Uterus (tissue), 2 donors: Measurements from ENCODE around the gene COL23A1.

Experiments
- CTCF ChIP-seq, 4 experiments: fragments of 200-600 bp in 2 of 4; fragments of 450-650 bp in 2 of 4; sonication (generic) in 2 of 4; IDR thresholded peaks; one replicate each; pipeline ENCODE4 v1.5.1; 2016 to 2019; ENCODE audit warnings: antibody characterized with exemption in 4 of 4, mild to moderate bottlenecking in 2 of 4, moderate library complexity in 1 of 4
- POLR2A ChIP-seq, 2 donors: fragments of 450-650 bp; IDR thresholded peaks; one replicate each; pipeline ENCODE4 v1.6.1; 2016; ENCODE audit warnings: antibody characterized with exemption in 2 of 2, mild to moderate bottlenecking in 1 of 2, moderate library complexity in 1 of 2

GRCh38 chr5:178583279-178583678 is 6.9 kb downstream of the COL23A1 start:
- TF ChIP-seq CTCF (IDR thresholded peaks at IDR 0.05) (no peak), POLR2A (IDR thresholded peaks at IDR 0.05) (no peak)
